IPS DF 4.7 (cell line): Measurements from ENCODE around the gene GBA2.

Experiments
- DNase-seq: peaks from one replicate; pipeline ENCODE4 v3.0.0-alpha.2; 2013; ENCODE audit warnings: low spot score; ENCODE audit errors: extremely low read depth

GBA2 gene

GRCh38 chr9:35717132-35717870 is 31.7 kb downstream of the GBA2 start:
- no peak for DNase-seq

- DNase-seq: no peak
Measured at GRCh38 chr9:35716230-35716629, 32.8 kb downstream of the GBA2 start.

GRCh38 chr9:35714579-35715252 is 34.3 kb downstream of the GBA2 start:
- DNase-seq: no peak

- DNase-seq: no peak
Measured at GRCh38 chr9:35714123-35714522, 34.9 kb downstream of the GBA2 start.

- no peak for DNase-seq
Measured at GRCh38 chr9:35713578-35713977, 35.5 kb downstream of the GBA2 start.

- DNase-seq: no peak
Measured at GRCh38 chr9:35712762-35713400, 36.1 kb downstream of the GBA2 start.

GRCh38 chr9:35711501-35712428 is 37.3 kb downstream of the GBA2 start:
- no peak for DNase-seq

GRCh38 chr9:35710818-35711500 is 38.1 kb downstream of the GBA2 start:
- no peak for DNase-seq

- DNase-seq: no peak
Measured at GRCh38 chr9:35708146-35708545, 40.9 kb downstream of the GBA2 start.

GRCh38 chr9:35706951-35707350 is 42.1 kb downstream of the GBA2 start:
- no peak for DNase-seq

- no peak for DNase-seq
Measured at GRCh38 chr9:35705836-35706430, 43.1 kb downstream of the GBA2 start.

GRCh38 chr9:35705372-35705771 is 43.7 kb downstream of the GBA2 start:
- DNase-seq: no peak

- DNase-seq: no peak
Measured at GRCh38 chr9:35703906-35704672, 44.9 kb downstream of the GBA2 start.

GRCh38 chr9:35702696-35703095 is 46.3 kb downstream of the GBA2 start:
- DNase-seq: no peak

- DNase-seq: no peak
Measured at GRCh38 chr9:35700942-35701341, 48.1 kb downstream of the GBA2 start.

GRCh38 chr9:35700031-35700430 is 49.0 kb downstream of the GBA2 start:
- no peak for DNase-seq

- no peak for DNase-seq
Measured at GRCh38 chr9:35698231-35698630, 50.8 kb downstream of the GBA2 start.

- DNase-seq: no peak
Measured at GRCh38 chr9:35697486-35697885, 51.5 kb downstream of the GBA2 start.

- no peak for DNase-seq
Measured at GRCh38 chr9:35696520-35697215, 52.4 kb downstream of the GBA2 start.
